ENCODE results near the gene KRTAP3-3.

KRTAP3-3 gene

DNA sequence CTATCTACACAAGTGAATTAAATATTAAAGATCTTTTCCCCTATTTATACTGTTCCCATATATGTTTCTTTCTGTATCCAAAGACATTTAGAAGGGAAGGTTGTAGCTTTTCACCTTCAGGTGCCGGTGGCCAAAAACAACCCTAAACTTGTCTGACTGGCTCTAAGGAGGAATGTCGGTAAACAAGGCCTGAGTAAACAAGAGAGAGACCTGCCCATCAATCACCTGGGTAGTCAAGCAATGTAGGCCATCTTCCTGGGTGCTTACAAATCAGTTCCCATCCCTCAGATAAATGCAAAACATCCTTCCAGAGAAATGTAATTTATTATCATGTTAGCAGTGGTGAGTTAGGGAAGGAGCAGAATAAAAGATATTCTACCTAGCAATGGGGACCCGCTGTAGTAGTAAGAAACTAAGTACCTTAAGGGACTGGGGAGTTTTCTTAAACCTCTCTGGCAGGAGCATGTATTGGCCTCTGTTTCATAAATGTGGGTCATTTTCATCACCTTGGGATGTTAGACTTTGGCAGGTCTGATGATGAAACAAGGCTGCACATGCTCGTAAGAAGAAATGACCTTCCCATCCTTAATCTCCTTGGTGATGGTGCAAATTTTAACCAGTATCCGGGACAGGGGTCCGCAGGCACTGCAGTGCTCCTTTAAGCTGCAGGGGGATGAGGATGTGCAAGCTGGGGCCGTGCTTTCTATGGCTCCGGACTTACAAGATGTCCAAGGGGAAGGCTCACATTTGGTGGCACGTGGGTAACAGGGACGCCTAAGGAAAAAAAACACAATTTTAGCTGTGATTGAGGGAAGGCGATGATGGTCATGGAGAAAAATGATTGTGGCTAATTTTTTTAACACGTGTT, 35.6 kb downstream of the KRTAP3-3 start:
- DNase-seq (ENCODE audit: low spot score), result no peak

DNA sequence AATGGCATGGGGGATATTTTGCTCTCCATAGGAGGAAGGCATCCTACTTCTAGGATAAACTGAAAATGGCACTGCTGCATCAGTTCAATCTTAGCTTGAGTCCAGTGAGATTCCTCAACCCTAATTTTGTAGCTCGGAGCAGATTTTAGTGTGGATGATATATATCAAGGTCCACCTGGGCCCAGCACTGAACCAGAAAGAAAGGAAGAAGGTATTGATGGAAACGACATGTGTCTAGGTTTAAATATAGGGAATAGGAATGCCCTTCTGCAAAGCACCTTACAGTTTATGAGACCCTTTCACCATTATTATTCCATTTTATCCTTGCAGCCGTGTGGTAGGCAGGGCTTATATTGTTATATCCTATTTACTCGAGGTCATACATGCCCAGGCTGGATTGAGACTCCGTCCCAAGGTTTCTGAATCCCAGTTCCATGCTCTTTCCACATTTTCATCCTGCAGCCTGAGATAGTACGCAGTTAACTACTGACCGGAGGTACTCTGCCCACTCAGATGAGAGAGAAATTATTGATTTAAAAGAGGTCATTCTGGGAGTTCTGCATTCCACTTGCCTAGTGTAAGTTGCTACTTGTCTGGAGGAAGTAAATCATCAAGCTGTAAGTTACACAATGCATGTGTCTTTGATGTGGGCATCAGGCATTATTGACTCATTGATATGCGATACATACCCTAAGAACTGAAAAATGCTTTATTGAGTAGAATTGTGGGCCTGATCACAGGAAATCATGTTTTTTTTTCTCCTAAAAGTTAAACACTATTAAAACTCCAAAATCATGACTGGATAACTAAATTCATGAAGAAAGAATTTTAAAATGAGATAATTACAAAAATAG, 37.3 kb downstream of the KRTAP3-3 start:
- peak; percentile 58 for DNase-seq (ENCODE audit: low spot score)

DNA sequence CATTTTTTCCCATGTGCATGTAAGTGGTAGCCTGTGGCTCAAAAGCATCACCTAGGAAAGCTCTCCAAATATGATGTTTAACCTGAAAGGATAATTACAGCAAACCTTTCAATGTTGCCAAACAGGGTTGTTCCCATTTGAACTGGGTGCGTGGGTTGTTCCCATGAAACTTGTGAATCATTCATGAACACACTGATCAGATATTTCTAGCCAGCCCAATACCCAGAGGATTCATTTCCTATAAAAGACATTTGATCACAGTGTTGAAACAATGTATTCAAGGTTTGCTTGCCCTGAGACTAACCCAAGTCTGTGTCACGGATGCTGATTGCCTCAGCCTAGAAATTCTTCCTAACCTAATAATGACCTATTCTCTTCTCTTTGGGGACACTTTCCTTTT, 40.1 kb downstream of the KRTAP3-3 start:
- DNase-seq (ENCODE audit: low spot score), result peak; percentile 60

DNA sequence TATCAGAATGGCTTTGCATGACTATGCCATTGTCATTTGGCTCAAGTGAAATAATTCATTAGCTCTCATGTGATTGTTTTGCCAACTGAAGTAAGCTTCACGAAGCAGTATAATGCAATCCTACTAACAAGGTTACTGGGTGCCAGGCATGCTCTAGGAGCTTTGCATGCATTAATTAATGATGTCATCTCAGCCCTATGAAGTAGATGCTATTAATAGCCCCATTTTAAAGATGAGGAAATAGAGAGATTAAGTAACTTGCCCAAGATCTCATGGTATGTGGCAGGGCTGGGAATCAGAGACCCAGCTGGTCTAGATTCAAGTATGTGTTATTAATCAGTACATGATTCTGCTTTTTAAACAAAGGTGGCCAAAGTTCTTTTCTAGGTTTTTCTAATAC, 41.3 kb downstream of the KRTAP3-3 start:
- DNase-seq (ENCODE audit: low spot score), result peak; percentile 67

DNA sequence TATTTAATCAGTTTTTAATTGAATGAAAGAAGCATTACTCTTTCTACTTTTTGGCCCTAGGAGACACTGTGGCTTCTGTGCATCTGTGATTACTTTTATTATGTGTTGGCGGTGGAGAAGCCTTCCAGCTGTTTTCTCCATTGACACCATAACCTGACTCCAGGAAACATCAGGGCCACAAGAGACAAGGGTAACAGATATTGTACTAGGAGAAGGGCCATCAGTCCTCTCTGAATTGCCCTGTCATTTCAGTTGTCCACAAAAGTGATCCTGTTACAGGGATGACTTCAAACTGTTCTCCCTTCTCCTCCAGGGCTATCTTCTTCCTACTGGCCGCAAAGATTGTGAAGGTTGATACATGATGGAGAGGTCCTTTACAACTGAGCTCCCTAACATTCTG, 41.8 kb downstream of the KRTAP3-3 start:
- DNase-seq (ENCODE audit: low spot score), result no peak

DNA sequence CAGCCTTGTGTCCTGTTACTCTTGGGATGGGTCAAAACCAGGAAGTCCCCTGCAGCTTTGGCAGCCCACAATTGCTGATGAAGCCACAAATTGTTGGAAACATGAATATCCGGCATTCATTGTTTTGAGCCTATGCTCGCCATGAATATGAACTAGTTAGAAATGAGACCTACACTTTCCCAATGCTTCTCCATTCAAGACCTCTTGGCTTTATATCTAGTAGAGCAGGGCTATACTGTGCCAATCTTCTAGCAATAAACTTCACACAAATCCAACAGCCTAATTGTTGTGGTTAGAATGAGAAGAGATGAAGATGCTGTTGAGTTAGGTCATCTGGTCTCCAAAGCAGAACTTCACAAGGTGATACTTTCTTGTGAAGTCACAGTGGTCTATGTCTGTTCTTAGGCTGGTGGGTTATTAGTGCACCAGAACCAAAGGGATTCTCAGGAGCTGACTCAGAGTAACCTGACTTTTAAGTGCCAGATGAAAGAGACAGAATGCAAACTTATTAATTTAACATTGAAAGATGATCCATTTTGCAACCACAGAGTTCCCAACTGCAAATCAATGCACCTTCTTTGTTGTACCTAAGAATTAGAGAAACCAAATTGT, 42.8 kb downstream of the KRTAP3-3 start:
- no peak for DNase-seq (ENCODE audit: low spot score)

DNA sequence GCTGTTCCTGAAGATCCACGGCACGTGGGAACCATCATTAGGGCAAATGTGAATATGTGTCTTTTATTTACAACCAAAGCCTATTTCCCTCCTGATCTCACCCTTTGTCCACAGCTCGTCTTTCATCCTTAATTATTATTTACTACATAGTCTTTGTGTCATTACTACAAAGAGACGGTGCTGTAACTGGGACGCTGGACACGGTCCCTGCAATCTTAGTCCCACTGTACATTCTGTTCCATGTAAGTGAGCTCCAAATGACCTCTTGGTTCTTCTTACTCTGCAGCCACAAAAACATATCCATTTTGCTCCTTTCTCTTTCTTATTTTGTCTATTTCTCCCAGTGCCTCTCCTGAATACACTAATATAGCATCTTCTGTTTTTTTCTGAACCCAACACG, 43.8 kb downstream of the KRTAP3-3 start:
- DNase-seq (ENCODE audit: low spot score), result no peak

DNA sequence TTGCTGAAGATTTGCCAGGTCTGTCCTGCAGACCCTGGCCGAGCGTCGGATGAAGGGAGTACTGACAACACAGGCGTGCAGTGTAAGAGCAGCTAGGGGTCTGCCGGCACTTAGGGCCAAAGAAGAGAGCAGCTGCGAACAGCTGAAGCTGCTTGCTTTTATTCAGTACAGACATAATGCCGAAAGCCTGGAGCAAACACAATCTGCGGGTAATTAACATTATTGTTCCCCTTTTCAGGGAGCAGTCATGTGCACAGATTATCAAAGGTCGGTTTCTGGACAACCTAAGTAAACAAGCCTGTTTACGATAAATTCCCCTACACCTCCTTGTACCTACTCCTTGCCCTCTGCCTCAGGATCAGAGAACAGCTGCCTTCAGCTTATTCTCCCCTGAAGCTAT, 44.5 kb downstream of the KRTAP3-3 start:
- no peak for DNase-seq (ENCODE audit: low spot score)

DNA sequence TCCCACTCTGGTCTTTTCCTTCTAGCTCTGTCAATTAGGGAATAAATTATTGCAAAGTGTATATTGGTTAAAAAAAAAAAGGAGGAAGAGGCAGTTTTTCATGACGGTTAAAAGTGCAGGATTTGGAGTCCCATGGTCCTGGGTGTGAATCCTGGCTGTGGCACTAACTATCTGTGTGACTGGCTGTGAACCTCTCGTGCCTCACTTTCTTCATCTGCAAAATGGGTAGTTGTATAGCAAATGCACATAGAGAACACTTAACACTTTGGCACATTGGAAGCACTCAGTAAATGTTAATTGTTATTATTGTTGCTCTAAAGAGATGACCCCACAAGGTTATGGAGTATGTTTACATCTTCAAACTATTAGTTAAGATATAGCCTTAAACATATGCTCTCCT, 46.0 kb downstream of the KRTAP3-3 start:
- no peak for DNase-seq (ENCODE audit: low spot score)

DNA sequence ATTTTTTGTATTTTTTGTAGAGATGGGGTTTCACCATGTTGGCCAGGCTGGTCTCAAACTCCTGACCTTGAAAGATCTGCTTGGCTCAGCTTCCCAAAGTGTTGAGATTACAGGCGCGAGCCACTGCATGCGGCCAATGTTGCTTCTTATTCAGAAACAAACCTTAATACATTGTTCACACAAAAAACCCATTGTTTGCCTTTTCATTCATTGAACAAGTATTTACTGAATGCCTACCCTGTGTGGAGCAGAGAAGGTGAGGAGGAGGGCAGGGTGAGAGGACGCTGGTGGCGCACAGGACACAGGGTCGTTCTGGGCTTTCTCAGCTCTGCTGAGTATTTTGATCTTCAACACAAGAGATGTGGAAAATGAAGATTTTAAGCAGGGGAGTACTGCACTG, 48.5 kb downstream of the KRTAP3-3 start:
- DNase-seq (ENCODE audit: low spot score), result no peak

DNA sequence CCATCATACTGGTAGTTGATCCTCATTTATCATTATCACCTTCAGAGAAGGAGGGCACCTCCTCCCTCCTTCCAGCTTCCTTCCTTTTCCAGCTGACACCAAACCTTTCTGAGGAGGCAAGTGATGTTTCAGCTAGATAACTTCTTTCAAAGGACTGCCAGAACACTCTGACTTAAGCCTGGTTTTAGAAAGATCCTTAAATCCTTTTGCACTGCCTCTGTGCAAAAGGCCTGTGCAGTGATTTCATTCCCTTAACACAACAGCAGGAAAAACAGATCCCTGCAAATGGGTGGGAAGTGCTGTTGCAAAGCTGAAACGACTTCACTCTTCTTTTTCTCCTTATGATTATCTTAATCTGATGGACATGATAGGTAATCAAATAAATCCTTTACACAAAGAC, 49.4 kb downstream of the KRTAP3-3 start:
- no peak for DNase-seq (ENCODE audit: low spot score)

Measured in AG20443 (cell line).